Measurements from ENCODE around the gene LDLRAD3.

Gene LDLRAD3

DNA sequence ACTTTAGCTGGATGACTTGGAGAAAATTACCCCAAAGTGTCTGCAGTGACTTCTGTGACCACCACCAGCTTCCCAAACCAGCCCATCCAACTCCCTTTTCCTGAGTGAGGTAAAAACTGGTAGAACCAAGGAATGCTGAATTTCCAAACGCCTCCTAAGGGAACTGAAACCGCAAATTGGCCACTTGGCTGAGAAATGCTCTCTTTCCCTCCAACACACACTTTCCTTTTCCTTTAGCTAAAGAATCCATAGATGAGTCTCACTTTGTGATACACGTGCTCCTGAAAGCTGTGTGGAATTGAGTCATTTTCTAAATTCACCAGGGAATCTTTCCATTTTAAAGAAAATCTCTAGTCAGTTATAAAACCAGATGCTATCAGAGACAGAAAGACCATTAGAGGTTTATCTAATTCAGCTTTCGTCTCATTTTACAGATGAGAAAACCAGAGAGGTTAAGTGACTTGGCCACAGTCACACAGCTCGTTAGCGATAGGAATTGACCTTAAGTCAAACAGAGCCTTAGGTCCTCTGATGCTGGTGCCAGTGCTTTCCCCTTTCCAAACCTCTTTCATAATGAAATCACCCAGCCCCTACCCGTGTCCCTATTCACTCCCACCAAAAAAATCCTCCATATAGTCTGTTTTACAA is 208.2 kb downstream of the LDLRAD3 start:
- no peak for TF ChIP-seq Cebpa-rat (IDR thresholded peaks at IDR 0.05)
- no peak overlapping the region for H3K27ac ChIP-seq
- H3K9ac ChIP-seq, result no peak overlapping the region
- peaks cover 31% of the 10 kb centered on the region for H3K4me1 ChIP-seq
- H3K9me3 ChIP-seq, result no peaks in the 10 kb centered on the region
- H3K36me3 ChIP-seq, result peaks cover 27% of the 10 kb centered on the region
- H3K27me3 ChIP-seq, result no peaks in the 10 kb centered on the region
- no peak overlapping the region for H3K4me2 ChIP-seq
- no peak overlapping the region for H3K4me3 ChIP-seq
- H4K20me1 ChIP-seq, result peaks cover 21% of the 10 kb centered on the region; the same call in 1 of the 2 replicates

DNA sequence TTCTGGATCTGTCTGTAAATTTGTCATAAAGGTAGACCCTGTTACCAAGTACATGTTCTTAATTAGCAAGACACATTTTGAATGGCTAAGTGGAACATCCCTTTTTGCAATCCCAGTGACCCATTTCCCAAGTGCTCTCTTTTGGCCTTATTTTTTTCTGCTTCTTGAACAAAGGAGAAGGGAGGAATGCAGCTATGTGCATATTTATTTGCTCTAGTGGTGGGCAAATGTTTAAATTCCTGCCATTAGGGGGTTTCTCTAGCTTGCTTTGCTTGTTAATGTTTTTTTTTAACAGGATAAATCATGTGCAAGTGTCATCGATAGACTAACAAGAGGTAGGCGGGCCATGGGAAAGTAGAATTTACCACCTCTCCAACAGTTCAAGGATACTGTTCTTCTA is 209.7 kb downstream of the LDLRAD3 start:
- no peaks in the 10 kb centered on the region for H3K9me3 ChIP-seq
- no peak overlapping the region for H3K9ac ChIP-seq
- H3K36me3 ChIP-seq, result peaks cover 17% of the 10 kb centered on the region
- no peak overlapping the region for H3K4me2 ChIP-seq
- peaks cover 42% of the 10 kb centered on the region for H3K4me1 ChIP-seq
- H3K4me3 ChIP-seq, result no peak overlapping the region
- no peak overlapping the region for H3K27ac ChIP-seq
- peaks cover 21% of the 10 kb centered on the region; the same call in 1 of the 2 replicates for H4K20me1 ChIP-seq
- no peaks in the 10 kb centered on the region for H3K27me3 ChIP-seq
- TF ChIP-seq Cebpa-rat (IDR thresholded peaks at IDR 0.05), result no peak

DNA sequence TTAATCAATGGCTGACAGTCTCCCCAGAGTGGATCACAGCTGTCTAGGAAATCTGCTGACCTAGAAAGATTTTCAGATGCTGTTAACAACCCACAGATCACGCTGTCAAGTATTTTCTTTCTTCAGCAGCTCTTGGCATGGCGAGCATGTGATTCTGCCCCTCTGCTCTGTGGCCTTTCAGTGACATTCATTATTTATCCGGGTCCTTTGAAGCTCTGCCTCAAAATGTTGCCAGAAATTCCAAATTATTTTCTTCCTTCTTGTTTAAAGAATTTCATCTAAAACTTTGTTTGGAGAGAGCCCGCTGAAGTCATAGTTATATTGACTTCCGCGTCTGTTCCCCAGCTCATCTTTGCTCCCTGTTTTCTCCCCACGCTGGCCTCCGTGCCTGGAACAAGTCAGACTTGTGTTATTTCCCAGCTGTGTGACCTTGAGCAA is 211.3 kb downstream of the LDLRAD3 start:
- H3K9ac ChIP-seq, result no peak overlapping the region
- peaks cover 43% of the 10 kb centered on the region for H3K4me1 ChIP-seq
- no peak overlapping the region for H3K27ac ChIP-seq
- no peak overlapping the region for H3K4me3 ChIP-seq
- no peaks in the 10 kb centered on the region for H3K9me3 ChIP-seq
- H3K36me3 ChIP-seq, result peaks cover 8% of the 10 kb centered on the region; the same call in 1 of the 2 replicates
- peaks cover 10% of the 10 kb centered on the region; the same call in 1 of the 2 replicates for H4K20me1 ChIP-seq
- no peak overlapping the region for H3K4me2 ChIP-seq
- no peaks in the 10 kb centered on the region for H3K27me3 ChIP-seq
- no peak for TF ChIP-seq Cebpa-rat (IDR thresholded peaks at IDR 0.05)

DNA sequence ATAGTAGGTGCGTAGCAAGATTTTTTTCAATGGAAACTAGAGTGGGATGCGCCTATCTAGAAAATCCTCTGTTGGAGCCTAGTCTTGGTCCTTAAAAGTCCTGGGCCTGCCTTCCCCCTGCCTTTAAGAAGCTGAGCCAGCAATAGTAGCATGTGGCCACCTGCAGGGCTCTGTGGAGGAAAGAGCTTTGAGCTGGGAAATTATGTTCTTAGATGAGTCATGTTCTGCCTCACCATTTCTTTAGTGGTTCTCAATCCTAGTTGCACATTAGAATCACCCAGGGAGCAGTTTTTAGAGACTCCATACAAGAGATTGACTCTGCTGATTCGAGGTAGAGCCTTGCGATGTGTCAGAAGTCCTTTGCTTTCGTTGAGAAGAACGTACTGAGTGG is 211.9 kb downstream of the LDLRAD3 start:
- Histone ChIP-seq H3K27me3 (no peaks in the 10 kb centered on the region), H3K4me2 (peak overlapping the region; percentile 57), H3K27ac (no peak overlapping the region), H3K9ac (no peak overlapping the region), H3K4me1 (peaks cover 49% of the 10 kb centered on the region), H3K4me3 (no peak overlapping the region), H3K36me3 (peaks cover 8% of the 10 kb centered on the region; the same call in 1 of the 2 replicates), H4K20me1 (peaks cover 9% of the 10 kb centered on the region; the same call in 1 of the 2 replicates), H3K9me3 (no peaks in the 10 kb centered on the region)
- no peak for TF ChIP-seq Cebpa-rat (IDR thresholded peaks at IDR 0.05)

DNA sequence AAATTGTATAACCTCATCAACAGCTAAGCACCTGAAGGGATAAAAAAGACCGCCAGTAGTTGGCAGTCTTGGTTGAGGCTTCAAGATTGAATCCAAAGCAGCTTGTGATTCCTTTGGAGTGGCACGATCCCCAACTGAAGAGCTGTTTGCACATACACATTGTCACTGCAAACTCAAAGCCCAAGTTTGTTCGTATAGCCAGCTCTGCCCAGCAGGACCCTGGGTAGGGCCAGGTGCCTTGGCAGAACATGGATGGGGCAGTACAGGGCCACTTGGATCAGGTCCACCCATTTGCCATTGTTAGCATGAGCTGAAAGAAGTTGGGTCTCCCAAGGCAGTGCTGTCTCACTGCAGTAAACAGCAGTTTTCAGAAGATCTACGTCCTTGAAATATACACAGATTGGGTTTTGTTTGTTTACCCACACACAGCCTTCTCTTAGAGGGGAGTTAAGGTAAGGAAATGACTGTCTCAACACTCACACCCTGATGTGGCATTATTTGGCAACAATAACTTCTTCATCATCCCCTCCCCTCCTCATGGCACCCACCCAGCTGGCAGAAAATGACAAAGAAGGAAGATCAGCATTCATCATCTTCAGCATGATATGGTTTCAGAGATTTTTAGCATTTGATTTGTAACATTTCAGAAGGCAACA is 212.4 kb downstream of the LDLRAD3 start:
- peak overlapping the region; percentile 57 for H3K4me2 ChIP-seq

DNA sequence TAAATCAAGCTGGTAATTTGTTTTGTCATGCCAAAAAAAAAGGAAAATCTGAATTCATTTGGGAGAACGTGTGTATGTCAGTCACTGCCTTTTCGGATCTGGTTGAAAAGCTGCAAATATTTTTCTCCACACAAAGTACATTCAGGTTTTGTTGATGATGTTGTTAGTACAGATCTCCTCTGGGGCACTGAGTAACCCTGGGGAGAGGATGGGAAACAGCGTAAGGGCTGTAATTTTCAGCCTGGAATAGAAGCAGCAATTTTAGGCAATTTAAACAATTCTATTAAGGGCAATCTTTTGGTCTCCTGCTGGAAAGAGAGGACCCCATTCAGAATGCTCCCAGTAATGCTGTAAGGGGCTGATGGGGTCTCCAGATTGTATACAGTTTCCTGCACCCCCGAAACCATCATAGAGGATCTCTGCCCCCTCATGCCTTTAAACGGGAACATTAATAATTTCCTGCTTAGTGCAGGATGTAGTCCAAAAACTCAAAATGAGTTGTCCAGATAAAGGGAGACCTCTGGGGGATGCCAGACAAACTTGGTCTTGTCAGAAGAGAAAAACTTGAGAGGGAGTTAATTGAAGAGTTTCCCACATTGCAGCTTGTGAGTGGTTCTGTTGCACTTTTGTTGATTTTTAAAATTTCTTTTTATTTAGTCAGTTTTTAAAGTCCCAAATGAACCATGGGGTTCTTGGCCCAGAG is 213.1 kb downstream of the LDLRAD3 start:
- H3K9ac ChIP-seq, result no peak overlapping the region
- peaks cover 9% of the 10 kb centered on the region; the same call in 1 of the 2 replicates for H4K20me1 ChIP-seq
- H3K4me2 ChIP-seq, result peak overlapping the region; percentile 57
- no peak for TF ChIP-seq Cebpa-rat (IDR thresholded peaks at IDR 0.05)
- no peak overlapping the region for H3K27ac ChIP-seq
- H3K4me1 ChIP-seq, result peaks cover 61% of the 10 kb centered on the region
- no peaks in the 10 kb centered on the region for H3K9me3 ChIP-seq
- peaks cover 8% of the 10 kb centered on the region; the same call in 1 of the 2 replicates for H3K36me3 ChIP-seq
- no peaks in the 10 kb centered on the region for H3K27me3 ChIP-seq
- H3K4me3 ChIP-seq, result no peak overlapping the region

More for the DNA sequence above, 212.4 kb downstream of the LDLRAD3 start:
- Histone ChIP-seq H3K9ac (no peak overlapping the region), H3K27ac (no peak overlapping the region), H3K9me3 (no peaks in the 10 kb centered on the region), H4K20me1 (peaks cover 9% of the 10 kb centered on the region; the same call in 1 of the 2 replicates), H3K36me3 (peaks cover 8% of the 10 kb centered on the region; the same call in 1 of the 2 replicates), H3K4me1 (peaks cover 54% of the 10 kb centered on the region), H3K27me3 (no peaks in the 10 kb centered on the region), H3K4me3 (no peak overlapping the region)
- TF ChIP-seq Cebpa-rat (IDR thresholded peaks at IDR 0.05), result no peak

DNA sequence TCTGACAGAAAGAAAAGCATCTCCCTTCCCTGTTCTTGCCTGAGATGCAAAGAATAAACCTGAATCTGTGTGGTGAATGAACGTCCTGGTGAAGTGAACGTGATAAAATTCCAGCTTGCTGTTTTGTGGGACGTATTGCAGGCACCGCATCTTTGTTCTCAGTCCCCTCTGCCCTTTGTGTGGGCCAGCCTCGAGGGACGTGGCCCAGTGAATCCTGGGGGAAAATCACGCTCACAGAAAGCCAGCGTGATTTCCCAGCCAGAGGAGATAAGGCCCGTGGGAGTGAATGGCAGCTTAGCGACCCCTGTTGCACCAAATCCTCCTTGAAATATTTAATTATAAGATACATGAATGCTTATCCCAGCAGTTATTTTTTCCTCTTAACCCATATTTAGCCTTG is 216.2 kb downstream of the LDLRAD3 start:
- Histone ChIP-seq H3K9me3 (no peaks in the 10 kb centered on the region), H3K27me3 (no peaks in the 10 kb centered on the region), H3K4me1 (peaks cover 90% of the 10 kb centered on the region), H3K4me3 (no peak overlapping the region), H3K36me3 (no peaks in the 10 kb centered on the region; the same call in 1 of the 2 replicates), H3K27ac (no peak overlapping the region), H3K4me2 (peak overlapping the region; percentile 80; the same call in 1 of the 2 replicates), H4K20me1 (peaks cover 9% of the 10 kb centered on the region; the same call in 1 of the 2 replicates), H3K9ac (no peak overlapping the region)
- TF ChIP-seq Cebpa-rat (IDR thresholded peaks at IDR 0.05), result no peak

DNA sequence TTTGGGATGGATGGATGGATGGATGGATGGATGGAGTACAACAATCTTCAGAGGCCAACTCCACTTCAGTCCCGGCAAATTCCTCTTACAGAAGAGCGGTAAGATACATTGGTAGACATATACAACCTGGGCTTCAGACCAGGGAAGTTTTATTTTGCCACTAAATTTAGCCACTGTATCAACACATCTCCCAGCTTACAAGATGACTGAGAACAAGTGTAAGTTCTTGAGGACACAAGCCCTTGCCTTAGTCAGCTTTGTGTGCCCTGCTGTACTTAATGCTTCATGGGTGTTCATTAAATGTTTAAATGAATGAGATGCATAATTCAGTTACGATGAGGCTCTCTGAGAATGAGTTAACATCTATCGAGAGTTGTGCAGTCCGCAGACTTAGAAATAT is 217.7 kb downstream of the LDLRAD3 start:
- Histone ChIP-seq H3K36me3 (no peaks in the 10 kb centered on the region; the same call in 1 of the 2 replicates), H3K27ac (peak overlapping the region; percentile 0; the same call in 1 of the 2 replicates), H3K4me1 (peaks cover 80% of the 10 kb centered on the region), H4K20me1 (peaks cover 2% of the 10 kb centered on the region; the same call in 1 of the 2 replicates), H3K27me3 (no peaks in the 10 kb centered on the region), H3K9ac (no peak overlapping the region), H3K4me2 (peak overlapping the region; percentile 80), H3K4me3 (no peak overlapping the region), H3K9me3 (no peaks in the 10 kb centered on the region)
- no peak for TF ChIP-seq Cebpa-rat (IDR thresholded peaks at IDR 0.05)

DNA sequence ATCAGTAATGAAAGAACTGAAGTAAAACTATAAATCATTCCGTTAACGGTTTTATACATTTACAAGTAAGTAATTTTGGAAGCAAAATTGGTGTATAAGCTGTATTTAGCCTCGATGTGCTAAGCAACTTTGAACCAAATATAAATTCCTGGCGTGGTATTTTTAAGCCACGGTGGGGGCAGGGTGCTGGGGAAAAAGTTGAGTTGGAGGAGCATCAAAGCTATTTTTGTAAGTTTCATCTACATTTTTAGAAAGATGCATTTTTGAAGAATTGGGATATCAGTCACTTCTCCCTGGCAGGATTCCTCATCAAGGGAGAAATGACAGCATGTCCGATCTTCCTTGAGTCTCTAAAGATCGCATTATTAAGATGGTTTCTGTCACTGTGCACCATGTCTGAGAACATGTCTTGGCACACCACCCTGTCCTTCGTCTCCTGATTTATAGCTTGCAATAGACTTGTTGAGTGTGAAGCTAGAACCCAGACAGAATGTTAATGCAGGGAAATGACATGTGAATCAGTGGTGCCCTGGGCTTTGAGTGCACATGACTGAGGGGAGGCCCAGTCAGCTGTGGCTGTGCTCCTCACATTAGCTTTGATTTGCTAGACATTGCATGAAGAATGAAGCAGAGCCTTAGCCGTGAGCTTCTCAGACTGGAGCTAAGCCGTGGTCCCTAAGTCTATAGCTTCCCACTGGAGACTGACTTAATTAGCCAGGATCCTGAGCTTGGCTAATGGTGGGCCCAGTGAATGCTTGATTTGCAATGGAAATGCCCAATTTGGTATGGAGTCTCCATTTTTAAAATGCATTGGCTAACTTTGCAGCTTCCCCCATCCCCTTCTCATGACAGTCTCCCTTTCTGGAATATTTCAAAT is 218.4 kb downstream of the LDLRAD3 start:
- Histone ChIP-seq H3K27me3 (no peaks in the 10 kb centered on the region), H3K9ac (no peak overlapping the region; the same call in 1 of the 2 replicates), H3K4me3 (no peak overlapping the region), H3K36me3 (peaks cover 2% of the 10 kb centered on the region), H3K27ac (peak overlapping the region; percentile 16; the same call in 1 of the 2 replicates), H3K4me1 (peaks cover 73% of the 10 kb centered on the region), H3K9me3 (no peaks in the 10 kb centered on the region), H4K20me1 (no peaks in the 10 kb centered on the region; the same call in 1 of the 2 replicates), H3K4me2 (peak overlapping the region; percentile 80)
- TF ChIP-seq Cebpa-rat (IDR thresholded peaks at IDR 0.05), result no peak

Measured in BLaER1 (cell line).